Liver (tissue), 6 donors: Measurements from ENCODE around the gene RARA. TPM values are rescaled to one million over a fixed set of nuclear protein-coding genes. Genes with fewer than 3 reads are reported as not detected.
A peak's percentile ranks its signal among the peaks of the same experiment; 100 is the strongest.

Source experiments
- EGR1 ChIP-seq, 2 donors: IDR thresholded peaks; 2 replicates each; pipeline ENCODE4 v1.6.1; 2016 to 2018; ENCODE audit warnings: antibody characterized with exemption in 2 of 2, low read depth in 2 of 2
- FOXA1 ChIP-seq: IDR thresholded peaks from 2 replicates; pipeline ENCODE4 v1.6.1; 2016; ENCODE audit warnings: antibody characterized with exemption
- FOXA2 ChIP-seq: IDR thresholded peaks from 2 replicates; pipeline ENCODE4 v1.6.1; 2016; ENCODE audit warnings: antibody characterized with exemption
- JUND ChIP-seq, 2 donors: IDR thresholded peaks; 2 replicates each; pipeline ENCODE4 v1.6.1; 2016; ENCODE audit warnings: antibody characterized with exemption in 2 of 2
- NR2F2 ChIP-seq: IDR thresholded peaks from 2 replicates; pipeline ENCODE4 v1.6.1; 2016; ENCODE audit warnings: antibody characterized with exemption
- RXRA ChIP-seq, 2 donors: IDR thresholded peaks; 2 replicates each; pipeline ENCODE4 v1.6.1; 2017 to 2018; ENCODE audit warnings: antibody characterized with exemption in 2 of 2, mild to moderate bottlenecking in 1 of 2
- SP1 ChIP-seq: IDR thresholded peaks from 2 replicates; pipeline ENCODE4 v1.6.1; 2018; ENCODE audit warnings: antibody characterized with exemption, mild to moderate bottlenecking
- TAF1 ChIP-seq: conservative IDR thresholded peaks from 2 replicates; pipeline ENCODE4 v1.6.1; 2016; ENCODE audit warnings: antibody characterized with exemption, mild to moderate bottlenecking
- polyA plus RNA-seq, 2 donors: library from polyadenylated mRNA; stranded (reverse) in 1 of 2; unstranded in 1 of 2; fragments of 200-250 nt in 1 of 2; fragments of >200 nt in 1 of 2; fragmentation: Nextera tagmentation in 1 of 2; extraction: Ambion mirVana in 1 of 2; gene quantifications; one replicate each; pipeline versions ENCODE4 v1.2.1 to v1.2.3, GENCODE V29; 2013 to 2015
- small RNA-seq: library from RNA; depleted of rRNA; stranded (forward); fragments of <200 nt; gene quantifications from one replicate; pipeline ENCODE3, GENCODE V24; 2014
- total RNA-seq, 2 donors: library from RNA; depleted of rRNA; stranded (reverse); fragments of >200 nt; gene quantifications; one replicate each; pipeline ENCODE4 v1.2.3, GENCODE V29; 2014
- TF ChIP-seq, protein P1 (sequence below): IDR thresholded peaks from 2 replicates; pipeline ENCODE4 v1.6.1; 2016; ENCODE audit warnings: antibody characterized with exemption
- TF ChIP-seq, protein P2 (sequence below): IDR thresholded peaks from 2 replicates; pipeline ENCODE4 v1.6.1; 2016; ENCODE audit warnings: antibody characterized with exemption
- TF ChIP-seq, protein P3 (sequence below): IDR thresholded peaks from 2 replicates; pipeline ENCODE4 v1.6.1; 2016; ENCODE audit warnings: antibody characterized with exemption
- donor health status: healthy.
- donor health status: healthy.
- donor health status: healthy.

Gene RARA
- total and polyA plus RNA-seq, 4 donors, result 6.6 to 26.2 (median 10.8) TPM

DNA sequence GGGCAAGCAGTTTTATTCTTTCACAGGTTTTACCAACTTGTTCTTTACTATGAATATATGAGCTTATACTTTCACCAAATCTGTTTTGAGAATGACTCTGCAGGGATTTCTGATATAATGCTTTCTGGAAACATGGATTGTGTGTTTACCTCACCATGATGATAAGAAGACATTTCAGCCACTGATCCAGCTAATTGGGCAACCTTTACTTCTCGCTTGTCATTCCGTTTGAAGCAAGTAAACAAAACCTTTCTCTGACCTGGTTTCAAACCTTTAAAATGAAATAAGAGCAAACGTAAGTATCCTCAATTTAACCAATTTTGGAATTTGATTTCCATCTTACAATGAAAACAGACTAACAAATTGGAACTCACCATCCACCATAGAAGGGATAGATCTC is 95.0 kb downstream of the RARA start (continued):
- TF ChIP-seq JUND (IDR thresholded peaks at IDR 0.05) (no peak), FOXA2 (peak; percentile 34), TAF1 (no peak), EGR1 (IDR thresholded peaks at IDR 0.05; ENCODE audit: low read depth in 2 of 2) (peak in 1 of 2 donors; percentile 13), RXRA (IDR thresholded peaks at IDR 0.05) (peak; percentile 53 to 79), FOXA1 (no peak), SP1 (peak; percentile 20), NR2F2 (no peak)
- TF ChIP-seq, protein P1, sequence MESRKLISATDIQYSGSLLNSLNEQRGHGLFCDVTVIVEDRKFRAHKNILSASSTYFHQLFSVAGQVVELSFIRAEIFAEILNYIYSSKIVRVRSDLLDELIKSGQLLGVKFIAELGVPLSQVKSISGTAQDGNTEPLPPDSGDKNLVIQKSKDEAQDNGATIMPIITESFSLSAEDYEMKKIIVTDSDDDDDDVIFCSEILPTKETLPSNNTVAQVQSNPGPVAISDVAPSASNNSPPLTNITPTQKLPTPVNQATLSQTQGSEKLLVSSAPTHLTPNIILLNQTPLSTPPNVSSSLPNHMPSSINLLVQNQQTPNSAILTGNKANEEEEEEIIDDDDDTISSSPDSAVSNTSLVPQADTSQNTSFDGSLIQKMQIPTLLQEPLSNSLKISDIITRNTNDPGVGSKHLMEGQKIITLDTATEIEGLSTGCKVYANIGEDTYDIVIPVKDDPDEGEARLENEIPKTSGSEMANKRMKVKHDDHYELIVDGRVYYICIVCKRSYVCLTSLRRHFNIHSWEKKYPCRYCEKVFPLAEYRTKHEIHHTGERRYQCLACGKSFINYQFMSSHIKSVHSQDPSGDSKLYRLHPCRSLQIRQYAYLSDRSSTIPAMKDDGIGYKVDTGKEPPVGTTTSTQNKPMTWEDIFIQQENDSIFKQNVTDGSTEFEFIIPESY, result no peak
- TF ChIP-seq, protein P2, sequence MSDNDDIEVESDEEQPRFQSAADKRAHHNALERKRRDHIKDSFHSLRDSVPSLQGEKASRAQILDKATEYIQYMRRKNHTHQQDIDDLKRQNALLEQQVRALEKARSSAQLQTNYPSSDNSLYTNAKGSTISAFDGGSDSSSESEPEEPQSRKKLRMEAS, result no peak
- TF ChIP-seq, protein P3, sequence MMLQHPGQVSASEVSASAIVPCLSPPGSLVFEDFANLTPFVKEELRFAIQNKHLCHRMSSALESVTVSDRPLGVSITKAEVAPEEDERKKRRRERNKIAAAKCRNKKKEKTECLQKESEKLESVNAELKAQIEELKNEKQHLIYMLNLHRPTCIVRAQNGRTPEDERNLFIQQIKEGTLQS, result no peak

Small RNAs within 50 kb of the gene (small RNA-seq; reads per million reads assigned to genes)
- gene RF00019 (not detected), gene RNA5SP441 (not detected)

Other genes starting within 250 kb of the RARA start
- 10 to 100 TPM in 1 of 2 donors, 1 to 10 TPM in 1; 8.5 to 10.3 TPM for gene THRA, start 246.2 kb upstream of the RARA start, total RNA-seq
- 1 to 10 TPM; 3.2 to 6.3 TPM for gene THRA, start 246.2 kb upstream of the RARA start, polyA plus RNA-seq
- 1 to 10 TPM in 1 of 2 donors, under 1 TPM in 1; 0.84 to 2.3 TPM for gene NR1D1, start 208.6 kb upstream of the RARA start, total RNA-seq
- 10 to 100 TPM in 1 of 2 donors, 1 to 10 TPM in 1; 8.8 to 13.7 TPM for gene NR1D1, start 208.6 kb upstream of the RARA start, polyA plus RNA-seq
- gene MSL1, start 187.2 kb upstream of the RARA start, total RNA-seq, result 10 to 100 TPM; 24.0 to 43.7 TPM
- 10 to 100 TPM in 1 of 2 donors, 1 to 10 TPM in 1; 7.9 to 23.1 TPM for gene MSL1, start 187.2 kb upstream of the RARA start, polyA plus RNA-seq
- gene CASC3, start 168.6 kb upstream of the RARA start, total RNA-seq, result 10 to 100 TPM; 17.1 to 17.9 TPM
- 10 to 100 TPM; 11.4 to 12.9 TPM for gene CASC3, start 168.6 kb upstream of the RARA start, polyA plus RNA-seq
- gene RAPGEFL1, start 131.7 kb upstream of the RARA start, total RNA-seq, result 1 to 10 TPM; 1.9 to 3.2 TPM
- under 1 TPM; 0.82 to 0.98 TPM for gene RAPGEFL1, start 131.7 kb upstream of the RARA start, polyA plus RNA-seq
- gene WIPF2, start 89.9 kb upstream of the RARA start, total RNA-seq, result 1 to 10 TPM; 4.9 to 5.6 TPM
- 1 to 10 TPM; 4.4 to 5.6 TPM for gene WIPF2, start 89.9 kb upstream of the RARA start, polyA plus RNA-seq
- gene CDC6, start 21.3 kb upstream of the RARA start, total RNA-seq, result 10 to 100 TPM in 1 of 2 donors, 1 to 10 TPM in 1; 2.3 to 16.5 TPM
- 1 to 10 TPM in 1 of 2 donors, under 1 TPM in 1; 0.54 to 2.6 TPM for gene CDC6, start 21.3 kb upstream of the RARA start, polyA plus RNA-seq
- under 1 TPM; 0.47 to 0.59 TPM for gene GJD3, start 55.6 kb downstream of the RARA start, total RNA-seq
- gene GJD3, start 55.6 kb downstream of the RARA start, polyA plus RNA-seq, result under 1 TPM in 1 of 2 donors, not detected in 1; 0.48 TPM
- gene TOP2A, start 108.7 kb downstream of the RARA start, total RNA-seq, result 100 to 1,000 TPM in 1 of 2 donors, under 1 TPM in 1; 0.08 to 102 TPM
- 1 to 10 TPM; 1.9 to 5.2 TPM for gene TOP2A, start 108.7 kb downstream of the RARA start, polyA plus RNA-seq
- gene IGFBP4, start 134.3 kb downstream of the RARA start, total RNA-seq, result 100 to 1,000 TPM in 1 of 2 donors, 10 to 100 TPM in 1; 74.1 to 297 TPM
- 100 to 1,000 TPM; 179 to 649 TPM for gene IGFBP4, start 134.3 kb downstream of the RARA start, polyA plus RNA-seq
- gene TNS4, start 192.4 kb downstream of the RARA start, total RNA-seq, result under 1 TPM in 1 of 2 donors, not detected in 1; 0.08 TPM
- gene TNS4, start 192.4 kb downstream of the RARA start, polyA plus RNA-seq, result not detected